ENCODE data around the gene CNTN4.

CNTN4 gene

DNA sequence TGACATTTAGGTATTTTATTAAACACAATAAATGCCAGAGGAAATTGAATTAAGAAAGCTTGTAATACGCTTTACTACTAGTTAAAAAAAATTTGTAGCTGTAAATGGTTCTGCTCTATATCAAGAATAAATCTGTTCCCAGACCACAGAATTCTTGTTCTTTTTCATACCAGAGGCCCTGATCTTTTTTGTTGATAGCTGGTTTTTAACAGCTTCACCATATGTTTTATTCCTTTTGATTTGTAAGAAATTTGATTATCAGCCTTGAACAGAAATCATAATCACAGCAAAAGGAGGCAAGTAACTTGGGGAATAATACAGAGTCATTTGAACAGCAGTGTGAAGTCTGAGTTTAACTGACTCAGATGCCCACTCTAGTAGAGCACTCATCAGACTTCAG lies 202.7 kb downstream of the CNTN4 start:
- H4K20me1 ChIP-seq (ENCODE audit: insufficient read depth, low read length) = no peaks in the 10 kb centered on the region
- no peaks in the 10 kb centered on the region for H3K36me3 ChIP-seq (ENCODE audit: insufficient read depth, low read length)
- H2AFZ ChIP-seq (ENCODE audit: low read length) = no peak overlapping the region
- H3K9me2 ChIP-seq (ENCODE audit: low read depth, low read length) = no peaks in the 10 kb centered on the region
- no peaks in the 10 kb centered on the region for H3K9me3 ChIP-seq (ENCODE audit: low read length)
- H3K9ac ChIP-seq (ENCODE audit: low read length) = no peak overlapping the region
- H3K4me3 ChIP-seq (ENCODE audit: low read depth, low read length, poor library complexity, severe bottlenecking) = no peak overlapping the region
- no peaks in the 10 kb centered on the region for H3K4me1 ChIP-seq (ENCODE audit: insufficient read depth, low read length, severe bottlenecking)
- TF ChIP-seq CTCF (IDR thresholded peaks at IDR 0.05; ENCODE audit: low read length) = no peak
- no peak for TF ChIP-seq EZH2 (IDR thresholded peaks at IDR 0.05; ENCODE audit: borderline replicate concordance, low read length)
- H3K27me3 ChIP-seq (ENCODE audit: insufficient read depth, low read length) = no peaks in the 10 kb centered on the region
- H3K27ac ChIP-seq (ENCODE audit: low read depth, low read length, poor library complexity, severe bottlenecking) = no peak overlapping the region
- H3F3A ChIP-seq (ENCODE audit: insufficient read depth, low read length) = no peaks in the 10 kb centered on the region
- no peaks in the 10 kb centered on the region for H3K79me2 ChIP-seq (ENCODE audit: insufficient read depth, low read length)
- H3K4me2 ChIP-seq (ENCODE audit: low read length) = no peak overlapping the region

- H3K4me3 ChIP-seq (ENCODE audit: low read depth, low read length, poor library complexity, severe bottlenecking) = no peak overlapping the region
- no peak overlapping the region for H2AFZ ChIP-seq (ENCODE audit: low read length)
- H3K4me1 ChIP-seq (ENCODE audit: insufficient read depth, low read length, severe bottlenecking) = no peaks in the 10 kb centered on the region
- H3K4me2 ChIP-seq (ENCODE audit: low read length) = no peak overlapping the region
- H3F3A ChIP-seq (ENCODE audit: insufficient read depth, low read length) = no peaks in the 10 kb centered on the region
- no peaks in the 10 kb centered on the region for H3K9me3 ChIP-seq (ENCODE audit: low read length)
- H3K9ac ChIP-seq (ENCODE audit: low read length) = no peak overlapping the region
- H3K79me2 ChIP-seq (ENCODE audit: insufficient read depth, low read length) = no peaks in the 10 kb centered on the region
- H3K36me3 ChIP-seq (ENCODE audit: insufficient read depth, low read length) = no peaks in the 10 kb centered on the region
- no peaks in the 10 kb centered on the region for H4K20me1 ChIP-seq (ENCODE audit: insufficient read depth, low read length)
- H3K27ac ChIP-seq (ENCODE audit: low read depth, low read length, poor library complexity, severe bottlenecking) = no peak overlapping the region
- TF ChIP-seq EZH2 (IDR thresholded peaks at IDR 0.05; ENCODE audit: borderline replicate concordance, low read length) (no peak), CTCF (IDR thresholded peaks at IDR 0.05; ENCODE audit: low read length) (no peak)
- H3K9me2 ChIP-seq (ENCODE audit: low read depth, low read length) = no peaks in the 10 kb centered on the region
- H3K27me3 ChIP-seq (ENCODE audit: insufficient read depth, low read length) = no peaks in the 10 kb centered on the region
Observed at GRCh38 chr3:2303566-2303965, 204.9 kb downstream of the CNTN4 start.

DNA sequence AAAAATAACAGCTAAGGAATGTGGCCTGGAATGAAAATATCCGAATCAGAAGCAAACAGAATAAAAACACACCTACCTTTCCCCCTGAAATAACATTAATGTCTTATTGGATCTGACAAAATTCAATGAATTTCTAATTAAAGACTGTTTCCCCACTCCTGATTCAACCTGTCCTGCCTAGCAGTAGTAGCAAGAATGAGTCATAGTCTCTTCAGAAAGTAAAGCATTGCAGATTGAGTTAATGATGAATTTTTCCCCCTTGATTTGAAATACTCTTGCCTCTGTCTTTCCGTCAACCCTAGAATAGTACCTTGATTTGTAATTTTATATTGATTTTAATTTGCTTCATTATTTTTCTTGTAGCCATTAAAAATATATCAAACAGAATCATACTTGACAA lies 212.4 kb downstream of the CNTN4 start:
- Histone ChIP-seq H3K4me2 (ENCODE audit: low read length) (no peak overlapping the region), H3K79me2 (ENCODE audit: insufficient read depth, low read length) (no peaks in the 10 kb centered on the region), H3K9ac (ENCODE audit: low read length) (no peak overlapping the region), H3K4me3 (ENCODE audit: low read depth, low read length, poor library complexity, severe bottlenecking) (no peak overlapping the region), H2AFZ (ENCODE audit: low read length) (no peak overlapping the region), H3K27me3 (ENCODE audit: insufficient read depth, low read length) (no peaks in the 10 kb centered on the region), H3K36me3 (ENCODE audit: insufficient read depth, low read length) (no peaks in the 10 kb centered on the region), H4K20me1 (ENCODE audit: insufficient read depth, low read length) (no peaks in the 10 kb centered on the region), H3K4me1 (ENCODE audit: insufficient read depth, low read length, severe bottlenecking) (no peaks in the 10 kb centered on the region), H3K9me3 (ENCODE audit: low read length) (no peaks in the 10 kb centered on the region), H3F3A (ENCODE audit: insufficient read depth, low read length) (no peaks in the 10 kb centered on the region), H3K9me2 (ENCODE audit: low read depth, low read length) (no peaks in the 10 kb centered on the region), H3K27ac (ENCODE audit: low read depth, low read length, poor library complexity, severe bottlenecking) (no peak overlapping the region)
- no peak for TF ChIP-seq CTCF (IDR thresholded peaks at IDR 0.05; ENCODE audit: low read length)
- TF ChIP-seq EZH2 (IDR thresholded peaks at IDR 0.05; ENCODE audit: borderline replicate concordance, low read length) = no peak
